CD14-positive monocyte (primary cell): Measurements from ENCODE around the gene CRIM1. TPM values are rescaled to one million over a fixed set of nuclear protein-coding genes. Genes with fewer than 3 reads are reported as not detected.

Experiments used
- DNase-seq, 3 donors: peaks; one replicate each; pipeline ENCODE4 v3.0.0-alpha.2; 2011 to 2022
- H2AFZ ChIP-seq: 2 replicates; pipeline ENCODE4 v1.6.0; 2012; ENCODE audit warnings: mild to moderate bottlenecking, low read depth, low read length, inconsistent platforms; ENCODE audit not compliant: insufficient read depth, poor library complexity, severe bottlenecking
- H3K27ac ChIP-seq, 2 donors: 1 replicate in 1 of 2; 2 replicates in 1 of 2; pipeline ENCODE4 v1.5.1; 2012 to 2013; ENCODE audit warnings: low read length in 2 of 2, control low read depth in 1 of 2, inconsistent platforms in 1 of 2, low read depth in 1 of 2, mild to moderate bottlenecking in 1 of 2
- H3K27me3 ChIP-seq, 2 donors: one replicate each; pipeline versions ENCODE4 v1.6.0 to v1.6.1; 2011 to 2013; ENCODE audit warnings: low read length in 2 of 2; ENCODE audit not compliant: control insufficient read depth in 2 of 2, insufficient read depth in 2 of 2
- H3K36me3 ChIP-seq, 2 donors: replicated peaks in 1 of 2; 1 replicate in 1 of 2; 2 replicates in 1 of 2; pipeline versions ENCODE4 v1.5.1 to v1.6.1; 2012 to 2013; ENCODE audit warnings: low read length in 2 of 2, control low read depth in 1 of 2, inconsistent platforms in 1 of 2, mild to moderate bottlenecking in 1 of 2; ENCODE audit not compliant: insufficient read depth in 2 of 2, control insufficient read depth in 1 of 2
- H3K4me1 ChIP-seq, 2 donors: 1 replicate in 1 of 2; 2 replicates in 1 of 2; pipeline versions ENCODE4 v1.5.1 to v1.6.1; 2012 to 2013; ENCODE audit warnings: low read length in 2 of 2, control low read depth in 1 of 2, inconsistent platforms in 1 of 2, mild to moderate bottlenecking in 1 of 2, moderate library complexity in 1 of 2; ENCODE audit not compliant: insufficient read depth in 2 of 2, control insufficient read depth in 1 of 2
- H3K4me2 ChIP-seq: replicated peaks from 2 replicates; pipeline ENCODE3; 2012; ENCODE audit warnings: low read length, moderate library complexity, mild to moderate bottlenecking; ENCODE audit not compliant: poor library complexity, severe bottlenecking; ENCODE audit errors: extremely low read depth
- H3K4me3 ChIP-seq, 3 experiments: fragments of 200-600 bp in 1 of 3; sonication (generic) in 1 of 3; replicated peaks in 1 of 3; 1 replicate in 2 of 3; 2 replicates in 1 of 3; pipeline ENCODE4 v1.5.1; 2011 to 2013; ENCODE audit warnings: low read length in 3 of 3, mild to moderate bottlenecking in 3 of 3, control low read depth in 2 of 3, low read depth in 2 of 3, inconsistent platforms in 1 of 3, moderate library complexity in 1 of 3
- H3K79me2 ChIP-seq: 2 replicates; pipeline ENCODE4 v1.6.0; 2012; ENCODE audit warnings: mild to moderate bottlenecking, control low read depth, inconsistent platforms, low read length, moderate library complexity; ENCODE audit not compliant: insufficient read depth
- H3K9ac ChIP-seq: 2 replicates; pipeline ENCODE4 v1.6.0; 2017; ENCODE audit warnings: low read length, mild to moderate bottlenecking; ENCODE audit not compliant: insufficient read depth, poor library complexity, severe bottlenecking
- H3K9me3 ChIP-seq, 2 donors: replicated peaks in 1 of 2; 1 replicate in 1 of 2; 2 replicates in 1 of 2; pipeline versions ENCODE4 v1.5.1 to v1.6.1; 2012 to 2013; ENCODE audit warnings: low read length in 2 of 2, control low read depth in 1 of 2; ENCODE audit not compliant: control insufficient read depth in 1 of 2, insufficient read depth in 1 of 2
- H4K20me1 ChIP-seq: 2 replicates; pipeline ENCODE4 v1.6.0; 2012; ENCODE audit warnings: mild to moderate bottlenecking, low read length, control low read depth, moderate library complexity; ENCODE audit not compliant: insufficient read depth
- H3K27ac Mint-ChIP-seq, 7 donors: one replicate each; pipeline ENCODE4 v1.8.0; 2020; ENCODE audit warnings: mild to moderate bottlenecking in 7 of 7, mixed read lengths in 7 of 7, moderate library complexity in 6 of 7, inconsistent platforms in 2 of 7
- H3K27me3 Mint-ChIP-seq, 3 donors: one replicate each; pipeline ENCODE4 v1.8.0; 2021 to 2022; ENCODE audit warnings: low read depth in 3 of 3, mild to moderate bottlenecking in 3 of 3, mixed read lengths in 3 of 3, moderate library complexity in 3 of 3, inconsistent platforms in 1 of 3
- H3K36me3 Mint-ChIP-seq, 2 donors: one replicate each; pipeline ENCODE4 v1.8.0; 2020; ENCODE audit warnings: mixed read lengths in 2 of 2, inconsistent platforms in 1 of 2, mild to moderate bottlenecking in 1 of 2
- H3K4me1 Mint-ChIP-seq: one replicate; pipeline ENCODE4 v1.8.0; 2020; ENCODE audit warnings: mild to moderate bottlenecking, mixed read lengths
- H3K4me3 Mint-ChIP-seq, 2 donors: one replicate each; pipeline ENCODE4 v1.8.0; 2020; ENCODE audit warnings: mild to moderate bottlenecking in 2 of 2, mixed read lengths in 2 of 2, moderate library complexity in 1 of 2
- H3K9me3 Mint-ChIP-seq, 7 donors: one replicate each; pipeline ENCODE4 v1.8.0; 2020 to 2022; ENCODE audit warnings: mixed read lengths in 7 of 7, mild to moderate bottlenecking in 6 of 7, moderate library complexity in 6 of 7, inconsistent platforms in 2 of 7
- WGBS: methylation state at CpG from one replicate; pipeline ENCODE4 v1.1.5; 2013; ENCODE audit warnings: missing lambda C conversion rate; ENCODE audit not compliant: insufficient coverage; 5-methylcytosine and 5-hydroxymethylcytosine counted together
- intact Hi-C, 2 donors: fragments of 100-400 bp; cut with micrococcal nuclease; formaldehyde crosslinking; loops; one replicate each; pipeline versions ENCODE4 v1.15.0 to v1.15.1; 2023
- polyA plus RNA-seq, 3 donors: library from polyadenylated mRNA; depleted of rRNA in 1 of 3; unstranded in 2 of 3; stranded (reverse) in 1 of 3; fragments of 300-500 nt in 2 of 3; fragments of >200 nt in 1 of 3; fragmentation: Illumina TruSeq in 2 of 3; gene quantifications; 1 replicate in 2 of 3; 2 replicates in 1 of 3; pipeline ENCODE4 v1.2.3, GENCODE V29; 2012 to 2021
- TF ChIP-seq, protein P1 (sequence below): fragments of 200-600 bp; IDR thresholded peaks from one replicate; pipeline ENCODE4 v1.8.0; 2022; ENCODE audit warnings: antibody characterized with exemption, mild to moderate bottlenecking

Gene CRIM1
- polyA plus RNA-seq, 3 donors = 0.08 to 0.27 TPM; not detected in 1

DNA sequence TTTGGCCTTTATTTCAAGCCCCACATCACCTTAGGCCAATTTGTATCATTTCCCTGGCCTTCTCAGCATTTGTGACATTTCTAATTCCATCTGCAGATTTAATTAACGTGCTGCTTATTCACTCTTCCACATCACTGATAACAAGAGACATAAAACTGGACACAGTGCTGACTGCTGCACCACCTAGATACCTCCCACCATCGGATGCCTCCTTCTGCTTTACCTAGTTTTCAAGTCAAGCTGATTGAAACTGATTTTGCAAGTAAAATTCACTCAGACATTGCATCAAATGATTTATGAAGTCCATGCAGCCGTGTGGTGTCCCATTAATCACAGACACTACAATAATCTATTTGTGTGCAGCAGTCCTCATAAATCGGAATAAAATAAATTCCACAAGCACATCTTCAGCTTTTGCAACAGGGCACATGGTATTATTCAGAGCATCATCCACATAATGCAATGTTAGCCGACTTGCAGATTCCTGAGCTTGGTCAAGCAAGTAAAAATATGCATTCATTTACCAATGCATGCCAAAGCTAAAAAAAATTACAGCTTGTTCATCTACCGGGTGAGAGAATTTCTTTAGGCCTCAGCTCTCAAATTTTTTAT lies 15.9 kb upstream of the CRIM1 start:
- no peaks in the 10 kb centered on the region for H4K20me1 ChIP-seq
- H3K9ac ChIP-seq = no peak overlapping the region
- H3K27me3 Mint-ChIP-seq = peaks cover 0 to 2% (median 2%) of the 10 kb centered on the region in 3 donors
- no peaks in the 10 kb centered on the region for H3K4me1 ChIP-seq
- no peak overlapping the region for H3K4me2 ChIP-seq
- no peak overlapping the region for H3K4me3 Mint-ChIP-seq
- H3K9me3 ChIP-seq = no peaks in the 10 kb centered on the region
- intact Hi-C loops = no loop called here
- no peaks in the 10 kb centered on the region for H3K36me3 Mint-ChIP-seq
- no peaks in the 10 kb centered on the region for H3K79me2 ChIP-seq
- H3K27ac ChIP-seq = no peak overlapping the region
- no peak overlapping the region for H2AFZ ChIP-seq
- peaks cover 0 to 3% of the 10 kb centered on the region in 2 donors for H3K27me3 ChIP-seq
- DNase-seq = no peak
- WGBS = 82% methylated on average over 5 of the region's 6 CpGs
- H3K36me3 ChIP-seq = no peaks in the 10 kb centered on the region
- TF ChIP-seq, protein P1, sequence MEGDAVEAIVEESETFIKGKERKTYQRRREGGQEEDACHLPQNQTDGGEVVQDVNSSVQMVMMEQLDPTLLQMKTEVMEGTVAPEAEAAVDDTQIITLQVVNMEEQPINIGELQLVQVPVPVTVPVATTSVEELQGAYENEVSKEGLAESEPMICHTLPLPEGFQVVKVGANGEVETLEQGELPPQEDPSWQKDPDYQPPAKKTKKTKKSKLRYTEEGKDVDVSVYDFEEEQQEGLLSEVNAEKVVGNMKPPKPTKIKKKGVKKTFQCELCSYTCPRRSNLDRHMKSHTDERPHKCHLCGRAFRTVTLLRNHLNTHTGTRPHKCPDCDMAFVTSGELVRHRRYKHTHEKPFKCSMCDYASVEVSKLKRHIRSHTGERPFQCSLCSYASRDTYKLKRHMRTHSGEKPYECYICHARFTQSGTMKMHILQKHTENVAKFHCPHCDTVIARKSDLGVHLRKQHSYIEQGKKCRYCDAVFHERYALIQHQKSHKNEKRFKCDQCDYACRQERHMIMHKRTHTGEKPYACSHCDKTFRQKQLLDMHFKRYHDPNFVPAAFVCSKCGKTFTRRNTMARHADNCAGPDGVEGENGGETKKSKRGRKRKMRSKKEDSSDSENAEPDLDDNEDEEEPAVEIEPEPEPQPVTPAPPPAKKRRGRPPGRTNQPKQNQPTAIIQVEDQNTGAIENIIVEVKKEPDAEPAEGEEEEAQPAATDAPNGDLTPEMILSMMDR = no peak
- no peak overlapping the region for H3K4me3 ChIP-seq
- peaks cover 0 to 2% (median 0%) of the 10 kb centered on the region in 7 donors for H3K9me3 Mint-ChIP-seq
- H3K27ac Mint-ChIP-seq = no peak overlapping the region
- H3K4me1 Mint-ChIP-seq = no peaks in the 10 kb centered on the region

DNA sequence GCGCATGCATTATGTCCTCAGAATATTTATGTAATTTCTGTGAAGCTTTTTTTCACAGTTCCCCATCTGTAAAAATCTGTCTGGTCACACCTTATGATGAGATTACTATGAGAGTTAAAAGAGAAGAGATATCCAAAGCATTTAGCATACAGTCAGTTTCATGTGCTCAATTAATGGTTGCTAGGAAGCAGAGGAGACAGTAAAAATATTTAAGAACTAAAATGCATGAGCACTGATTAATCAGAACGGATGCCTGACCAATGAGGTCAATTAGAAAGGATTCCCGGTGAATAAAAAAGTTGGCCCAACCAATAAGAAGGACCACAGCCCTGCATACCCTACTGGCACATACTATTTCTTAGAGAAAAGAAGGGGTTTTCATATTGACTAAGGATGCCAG lies 12.0 kb upstream of the CRIM1 start:
- no CpG with 5 or more reads among the region's 3 CpGs for WGBS
- no peak overlapping the region for H3K9ac ChIP-seq
- TF ChIP-seq, protein P1 = no peak
- H3K27ac Mint-ChIP-seq = no peak overlapping the region
- no peaks in the 10 kb centered on the region for H3K36me3 Mint-ChIP-seq
- no peak overlapping the region for H2AFZ ChIP-seq
- H3K4me1 ChIP-seq = no peaks in the 10 kb centered on the region
- no peaks in the 10 kb centered on the region for H3K4me1 Mint-ChIP-seq
- no peak overlapping the region for H3K27ac ChIP-seq
- intact Hi-C loops = no loop called here
- no peak overlapping the region for H3K4me2 ChIP-seq
- H3K9me3 Mint-ChIP-seq = peaks cover 0 to 2% (median 0%) of the 10 kb centered on the region in 7 donors
- no peaks in the 10 kb centered on the region for H3K79me2 ChIP-seq
- no peaks in the 10 kb centered on the region for H3K36me3 ChIP-seq
- no peaks in the 10 kb centered on the region for H4K20me1 ChIP-seq
- H3K27me3 Mint-ChIP-seq = peaks cover 0 to 5% (median 4%) of the 10 kb centered on the region in 3 donors
- H3K4me3 Mint-ChIP-seq = no peak overlapping the region
- DNase-seq = no peak
- H3K27me3 ChIP-seq = peaks cover 0 to 3% of the 10 kb centered on the region in 2 donors
- no peak overlapping the region for H3K4me3 ChIP-seq
- no peaks in the 10 kb centered on the region for H3K9me3 ChIP-seq
